HG03442 (cell line): ENCODE results near the gene ZC3H13.
"Not testable (repeated sequence)": the region's sequence is repeated elsewhere in the genome, so short reads cannot be mapped to it uniquely, and the experiment has no call there.

Experiments used
- ATAC-seq: cut with Tn5 transposase; IDR thresholded peaks from one replicate; pipeline ENCODE4 v1.9.1; 2021; ENCODE audit warnings: mild to moderate bottlenecking, moderate library complexity; ENCODE audit not compliant: unreplicated experiment

Gene ZC3H13

DNA sequence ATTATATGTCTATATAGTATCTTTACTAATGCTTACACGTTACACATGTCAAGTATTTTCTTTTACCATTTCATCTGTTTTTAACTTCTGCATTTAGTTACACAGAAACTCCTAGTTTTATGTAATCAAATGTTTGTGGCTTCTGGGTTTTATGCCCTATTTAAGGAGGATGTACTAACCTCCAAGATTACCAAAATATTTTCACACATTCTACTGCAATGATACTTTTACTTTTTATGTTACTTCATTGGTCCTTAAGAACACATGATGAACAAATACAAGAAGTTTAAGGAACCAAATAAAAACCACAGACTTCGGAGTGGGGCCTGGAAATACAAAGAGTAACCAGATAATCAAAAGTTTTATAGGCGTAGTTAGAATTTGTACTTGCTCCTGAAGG, 37.2 kb downstream of the ZC3H13 start:
- ATAC-seq = no peak

DNA sequence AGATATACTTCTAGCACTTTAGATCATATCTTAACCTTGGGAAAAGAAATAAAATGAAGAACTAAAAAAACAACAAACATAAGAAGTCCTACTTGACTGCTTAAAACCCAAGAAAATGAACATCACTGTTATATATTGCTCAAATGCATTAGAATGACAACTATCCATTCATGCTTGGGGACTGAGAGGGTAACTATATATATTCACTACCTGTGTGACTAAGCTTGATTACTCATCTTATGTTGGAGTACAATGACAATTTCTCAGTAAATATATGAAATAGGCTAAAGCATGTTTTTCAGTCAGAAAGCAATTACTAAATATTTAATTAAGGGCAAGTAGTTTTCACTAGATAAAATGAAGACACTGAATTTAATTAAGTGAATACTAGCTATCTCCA, 40.1 kb downstream of the ZC3H13 start:
- no peak for ATAC-seq

DNA sequence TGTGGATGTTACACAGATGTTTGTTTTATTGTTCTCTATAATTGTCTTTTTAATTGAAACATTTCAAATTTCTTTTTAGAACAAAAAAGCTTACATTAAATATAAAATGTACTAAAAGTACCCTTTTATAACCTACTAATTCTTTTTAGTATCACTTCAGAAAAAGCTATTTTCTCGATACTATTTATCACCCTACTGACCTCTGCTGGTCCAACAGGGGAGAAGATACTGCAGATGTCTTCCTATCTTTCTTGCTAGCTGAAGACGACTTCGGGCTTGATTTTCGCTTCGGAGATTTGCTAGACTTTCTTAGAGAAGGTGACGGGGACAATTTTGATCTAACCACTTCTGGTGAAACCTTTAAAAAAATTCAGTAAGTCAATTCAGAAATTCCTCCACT, 42.4 kb downstream of the ZC3H13 start:
- ATAC-seq = no peak

DNA sequence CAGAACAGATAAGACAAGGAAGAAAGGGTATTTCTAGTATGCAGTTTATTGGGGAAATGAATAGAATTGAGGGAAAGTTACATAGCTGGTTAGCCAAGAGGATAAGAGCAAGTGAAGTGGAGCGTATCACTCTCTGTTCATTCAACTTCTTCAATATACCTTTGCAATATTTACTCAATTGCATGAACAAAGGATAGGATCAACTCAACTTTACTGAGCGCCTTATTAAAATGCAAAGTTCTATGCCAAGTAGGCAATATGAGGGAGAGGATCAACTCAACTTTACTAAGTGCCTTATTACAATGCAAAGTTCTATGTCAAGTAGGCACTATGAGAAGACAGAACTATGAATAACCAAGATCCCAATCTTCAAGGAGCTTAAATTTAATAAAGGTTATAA, 43.9 kb downstream of the ZC3H13 start:
- ATAC-seq = no peak

DNA sequence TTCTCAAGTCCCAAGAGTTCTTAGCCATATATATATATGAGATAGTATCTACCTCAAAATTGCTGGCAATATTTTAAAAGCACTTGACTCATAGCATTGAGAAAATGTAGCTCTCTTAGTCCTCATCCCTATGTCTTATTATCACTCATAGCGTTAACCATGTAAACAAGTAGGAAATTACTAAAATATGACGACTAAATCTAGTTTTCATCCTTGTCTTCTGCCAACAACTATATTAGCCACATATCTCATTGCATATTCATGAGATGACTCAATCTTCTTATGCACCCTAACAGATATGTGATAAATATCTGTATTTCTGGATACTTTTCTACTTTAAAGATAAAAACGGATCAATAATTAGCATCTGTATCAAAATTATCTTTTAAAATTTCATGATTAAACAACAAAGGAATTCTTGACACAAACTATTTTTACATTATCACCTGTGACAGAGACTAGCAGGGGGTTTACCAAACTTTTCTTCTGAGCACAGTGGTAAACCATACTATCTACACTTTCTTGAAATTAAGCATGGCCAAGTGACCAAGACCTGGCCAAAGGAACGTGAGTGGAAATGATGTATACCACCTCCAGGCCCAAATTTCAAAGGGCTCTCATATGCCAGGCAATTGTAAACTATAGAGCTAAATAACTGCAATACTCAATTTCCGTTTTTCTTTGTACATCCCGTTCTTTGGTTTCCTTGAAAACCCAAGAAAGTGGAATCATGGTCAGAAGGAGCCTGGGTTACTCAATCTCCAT, 45.7 kb downstream of the ZC3H13 start:
- ATAC-seq = no peak

DNA sequence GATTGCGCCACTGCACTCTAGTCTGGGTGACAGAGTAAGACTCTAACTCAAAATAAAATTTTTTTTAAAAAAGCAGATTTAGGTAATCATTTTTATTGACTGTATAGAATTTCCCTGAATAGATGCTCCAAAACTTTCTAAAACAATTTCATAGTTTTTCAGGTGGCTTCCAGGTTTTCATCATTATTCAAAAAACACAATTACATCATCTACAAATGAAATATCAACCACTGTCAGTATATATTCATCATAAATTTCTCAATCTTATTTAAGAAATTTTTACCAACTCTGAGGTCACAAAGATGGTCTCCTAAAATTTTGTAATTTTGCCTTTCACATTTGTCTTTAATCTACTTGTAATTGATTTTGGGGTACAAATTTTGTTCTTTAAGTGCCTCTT, 48.1 kb downstream of the ZC3H13 start:
- no peak for ATAC-seq

DNA sequence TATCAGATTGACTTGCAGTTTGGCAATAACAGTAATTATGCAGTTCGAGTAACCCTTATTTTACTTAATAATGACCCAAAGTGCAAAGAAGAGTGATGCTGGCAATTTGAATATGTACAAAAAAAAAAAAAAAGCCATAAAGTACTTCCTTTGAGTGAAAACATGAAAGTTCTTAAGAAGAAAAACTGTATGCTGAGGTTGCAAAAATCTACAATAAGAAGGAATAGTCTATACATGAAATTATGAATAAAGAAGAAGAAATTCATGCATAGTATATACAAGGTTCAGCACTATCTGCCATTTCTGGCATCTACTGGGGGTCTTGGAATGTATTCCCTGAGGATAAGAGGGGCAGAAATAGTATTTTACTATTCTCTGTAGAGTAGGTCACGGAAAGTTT, 55.9 kb downstream of the ZC3H13 start:
- ATAC-seq = no peak

DNA sequence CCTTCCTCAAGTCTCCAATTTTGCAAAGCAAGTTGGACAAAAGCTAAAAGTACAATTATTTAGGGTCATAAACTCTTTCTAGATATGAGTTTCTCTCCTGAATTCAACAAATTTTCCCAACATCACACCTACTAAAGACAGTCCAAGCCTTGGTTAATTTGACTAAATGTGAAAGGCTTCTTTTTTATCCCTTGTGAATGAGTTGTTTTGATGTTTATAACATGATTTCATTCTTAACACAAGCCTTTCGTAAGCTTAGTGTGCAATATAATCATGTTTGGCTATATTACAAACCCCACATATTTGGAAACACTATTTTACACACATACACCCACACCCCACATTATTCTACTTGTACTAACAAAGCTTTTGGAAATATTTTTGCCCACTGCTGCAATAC, 57.3 kb downstream of the ZC3H13 start:
- no peak for ATAC-seq

DNA sequence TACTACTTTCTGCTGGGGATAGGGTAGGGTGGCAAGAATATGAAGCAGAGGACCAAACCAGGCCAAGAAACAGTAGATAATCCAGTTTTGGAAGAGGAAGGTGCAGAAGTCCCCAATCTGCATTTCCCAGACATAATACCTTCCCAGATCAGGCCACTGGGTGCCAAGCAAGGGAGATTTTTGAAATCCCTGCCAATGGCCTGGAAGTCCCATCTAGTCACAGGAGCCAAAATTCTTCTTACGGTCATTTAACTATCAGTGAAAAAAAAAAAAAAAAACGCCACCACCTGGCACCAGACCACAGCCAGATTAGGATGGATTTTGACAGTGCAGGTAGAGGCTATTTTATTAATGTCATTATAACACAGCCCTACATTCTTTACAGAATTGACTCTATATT, 57.8 kb downstream of the ZC3H13 start:
- no peak for ATAC-seq

DNA sequence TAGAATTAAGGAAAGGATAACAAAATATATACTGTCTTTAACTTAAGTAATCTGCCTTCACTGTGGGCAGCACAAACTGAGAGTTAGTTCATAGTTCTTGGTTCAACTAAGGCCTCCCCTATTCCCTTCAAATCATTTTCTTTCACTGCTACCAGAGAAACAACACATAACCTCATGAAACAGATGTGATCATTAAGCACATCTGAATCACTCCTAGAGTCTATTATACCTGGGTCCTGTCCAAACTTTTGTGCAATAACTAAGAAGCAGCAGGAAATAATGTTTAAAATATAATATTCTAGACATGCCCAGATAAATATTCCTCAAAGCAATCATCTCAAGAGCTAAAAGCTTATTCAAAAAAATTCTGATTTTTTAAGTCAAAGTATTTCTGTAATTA, 62.9 kb downstream of the ZC3H13 start:
- no peak for ATAC-seq

DNA sequence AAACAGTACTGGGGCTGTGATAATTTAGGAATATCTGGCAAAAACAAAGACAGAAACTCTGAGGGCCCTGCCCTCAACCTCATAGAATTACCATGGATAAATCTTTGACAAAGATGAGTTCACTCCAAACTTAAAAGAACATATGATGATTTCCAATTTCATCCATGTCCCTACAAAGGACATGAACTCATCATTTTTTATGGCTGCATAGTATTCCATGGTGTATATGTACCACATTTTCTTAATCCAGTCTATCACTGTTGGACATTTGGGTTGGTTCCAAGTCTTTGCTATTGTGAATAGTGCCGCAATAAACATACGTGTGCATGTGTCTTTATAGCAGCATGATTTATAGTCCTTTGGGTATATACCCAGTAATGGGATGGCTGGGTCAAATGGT, 71.4 kb downstream of the ZC3H13 start:
- not testable (repeated sequence) for ATAC-seq

DNA sequence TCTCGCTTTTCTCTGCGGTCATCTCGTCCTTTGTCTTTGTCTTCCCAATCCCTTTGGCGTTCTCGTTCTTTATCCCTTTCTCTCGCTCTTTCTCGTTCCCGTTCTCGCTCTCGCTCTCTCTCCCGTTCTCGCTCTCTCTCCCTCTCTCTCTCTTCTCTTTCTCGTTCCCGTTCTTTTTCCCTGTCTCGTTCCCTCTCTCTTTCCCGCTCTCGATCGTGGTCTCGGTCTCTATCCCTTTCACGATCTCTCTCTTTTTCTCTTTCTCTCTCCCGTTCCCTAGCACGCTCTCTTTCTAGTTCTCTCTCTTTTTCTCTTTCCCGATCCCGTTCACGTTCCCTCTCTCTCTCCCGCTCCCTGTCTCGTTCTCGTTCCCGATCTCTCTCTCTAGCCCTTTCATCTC, 77.2 kb downstream of the ZC3H13 start:
- no peak for ATAC-seq

DNA sequence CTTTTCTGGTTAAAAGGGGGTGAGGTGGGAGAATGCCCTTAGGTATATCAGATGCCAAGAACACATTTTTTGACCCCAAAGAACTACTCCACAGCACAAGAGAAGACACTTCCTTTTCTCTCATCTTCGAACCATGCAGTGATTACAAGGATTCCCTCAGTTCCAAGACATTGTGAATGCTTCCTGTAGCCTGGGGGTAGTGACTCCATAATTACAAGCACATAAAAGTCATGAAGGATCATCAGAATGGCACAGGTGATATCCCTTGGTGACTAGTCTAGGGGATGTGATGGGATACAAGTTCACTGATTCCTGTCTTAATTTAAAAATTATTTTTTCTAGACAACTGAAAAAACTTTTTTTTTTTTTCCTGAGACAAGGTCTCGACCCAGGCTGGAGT, 78.0 kb downstream of the ZC3H13 start:
- no peak for ATAC-seq

DNA sequence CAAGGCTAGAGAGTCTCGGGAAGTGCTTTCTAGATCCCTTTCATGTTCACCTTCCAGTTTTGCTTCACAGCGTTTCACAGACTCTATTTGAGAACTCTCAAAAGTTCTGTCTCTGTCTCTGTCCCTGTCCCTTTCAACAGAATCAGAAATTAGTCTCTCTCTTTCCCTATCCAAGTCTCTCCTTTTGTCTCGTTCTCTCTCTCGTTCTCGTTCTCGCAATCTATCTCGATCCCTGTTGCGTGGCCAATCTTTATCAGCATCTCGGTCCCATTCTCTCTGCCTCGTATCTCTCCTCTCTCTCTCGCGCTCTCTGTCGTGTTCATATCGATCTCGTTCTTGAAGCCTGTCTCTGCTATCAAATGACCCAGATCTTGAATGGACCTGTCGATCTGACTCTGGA, 85.0 kb downstream of the ZC3H13 start:
- no peak for ATAC-seq

DNA sequence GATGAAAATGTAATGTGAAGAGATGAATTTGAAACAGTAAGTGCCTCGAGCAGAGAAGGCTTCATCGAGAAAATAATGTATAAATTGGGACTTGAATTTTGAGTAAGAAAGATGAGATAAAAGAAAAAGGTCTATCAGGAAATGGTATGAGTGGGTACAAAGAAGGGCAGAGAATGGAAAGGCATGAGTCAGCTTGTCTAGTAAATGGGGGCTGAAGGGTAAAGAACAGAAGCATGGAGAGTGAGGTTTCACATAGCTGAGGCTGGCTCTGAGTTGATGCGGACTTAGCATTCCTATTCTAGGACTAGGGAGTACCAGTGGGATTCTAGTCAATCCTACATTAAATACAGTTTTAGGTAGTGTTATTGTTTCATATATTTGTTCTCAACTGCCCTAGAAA, 85.8 kb downstream of the ZC3H13 start:
- no peak for ATAC-seq

DNA sequence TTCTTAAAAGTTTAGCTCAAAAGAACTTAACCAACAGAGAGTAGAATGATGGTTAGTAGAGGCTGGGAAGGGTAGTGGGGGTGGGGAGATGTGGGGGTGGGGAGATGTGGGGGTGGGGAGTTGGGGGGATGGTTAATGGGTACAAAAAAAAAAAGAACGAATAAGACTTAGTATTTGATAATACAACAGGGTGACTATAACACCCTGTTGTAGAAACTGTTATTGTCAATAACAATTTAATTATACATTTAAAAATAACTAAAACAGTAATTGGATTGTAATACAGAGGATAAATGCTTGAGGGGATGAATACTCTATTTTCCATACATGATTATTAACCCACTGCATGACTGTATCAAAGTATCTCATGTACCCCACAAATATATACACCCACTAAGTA, 91.1 kb downstream of the ZC3H13 start:
- ATAC-seq = no peak

DNA sequence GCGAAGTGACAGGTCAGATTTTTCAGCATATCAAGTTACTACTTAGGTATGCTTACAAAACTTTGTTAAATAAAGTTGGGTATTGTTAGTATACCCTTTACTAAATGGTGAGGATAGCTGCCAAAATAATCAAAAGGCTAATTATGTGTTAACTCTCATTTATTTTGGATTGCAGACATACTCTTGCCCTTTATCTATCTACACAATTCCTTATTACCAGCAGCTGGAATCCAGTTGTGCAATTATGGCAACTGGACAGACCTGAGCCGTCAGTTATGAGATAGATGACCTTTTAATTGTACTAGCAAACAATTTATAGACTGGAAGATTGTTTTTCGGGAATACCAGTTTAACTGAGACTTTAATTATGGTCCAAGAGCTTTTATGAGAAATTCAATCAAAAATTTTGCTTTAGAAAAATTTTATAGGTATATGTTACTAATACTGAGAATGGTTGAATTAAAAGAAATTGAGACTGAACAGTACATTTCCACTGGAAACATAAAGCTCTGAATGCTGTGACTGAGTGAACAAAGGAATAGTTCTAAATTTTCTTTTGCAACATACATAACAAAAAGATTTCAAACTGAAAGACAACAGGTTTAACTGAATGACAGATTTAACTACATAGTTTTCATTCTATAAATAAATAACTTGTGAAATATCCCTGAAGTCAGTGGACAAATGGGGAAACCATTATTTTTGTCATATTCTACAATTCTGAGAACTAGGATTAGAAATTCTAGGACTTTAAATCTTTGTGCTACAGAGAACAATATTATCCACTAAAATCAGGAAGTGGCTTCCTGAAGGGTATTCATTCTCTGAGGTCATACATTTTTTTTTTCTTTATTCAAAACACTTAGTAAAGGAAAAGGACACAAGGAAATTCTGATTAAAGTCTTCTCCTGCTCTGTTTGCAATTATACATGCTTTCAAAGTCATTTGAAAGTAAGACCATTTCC, 97.4 kb downstream of the ZC3H13 start:
- no peak for ATAC-seq

DNA sequence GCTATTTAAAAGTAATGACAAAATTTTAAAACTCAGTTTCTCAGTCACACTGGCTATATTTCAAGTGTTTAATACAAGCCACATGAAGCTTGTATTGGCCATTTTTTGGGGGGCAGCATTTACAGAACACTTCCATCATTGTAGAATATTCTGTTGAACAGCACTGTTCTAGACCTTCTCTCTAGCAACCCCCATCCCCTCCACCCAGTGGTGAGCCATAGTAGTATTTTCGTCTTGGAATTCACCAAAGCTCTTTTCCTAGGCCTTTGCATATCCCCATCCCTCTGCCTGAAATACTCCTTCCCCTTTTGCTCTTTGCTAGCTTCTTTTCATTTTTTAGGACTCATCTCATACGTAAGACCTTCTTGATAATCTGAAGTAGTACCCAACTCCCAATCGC, 99.5 kb downstream of the ZC3H13 start:
- no peak for ATAC-seq

DNA sequence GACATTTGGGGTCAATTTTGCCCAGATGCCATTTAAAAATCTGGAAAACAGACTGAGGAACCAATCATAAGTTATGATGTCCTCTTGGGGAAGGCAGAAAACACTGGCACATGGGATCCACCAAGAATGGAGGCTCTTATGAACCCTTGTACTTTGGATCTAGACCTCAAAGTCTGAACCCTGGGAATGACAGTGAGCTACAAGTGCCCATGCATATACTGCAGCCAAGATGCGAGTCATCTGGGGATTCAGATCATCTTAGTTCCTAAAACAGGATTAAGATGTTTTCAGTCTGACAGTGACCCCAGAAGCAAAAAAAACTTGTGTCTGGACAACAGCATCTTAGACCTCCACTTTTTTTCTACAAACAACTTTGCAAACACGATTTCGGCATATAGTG, 100.8 kb downstream of the ZC3H13 start:
- ATAC-seq = no peak

DNA sequence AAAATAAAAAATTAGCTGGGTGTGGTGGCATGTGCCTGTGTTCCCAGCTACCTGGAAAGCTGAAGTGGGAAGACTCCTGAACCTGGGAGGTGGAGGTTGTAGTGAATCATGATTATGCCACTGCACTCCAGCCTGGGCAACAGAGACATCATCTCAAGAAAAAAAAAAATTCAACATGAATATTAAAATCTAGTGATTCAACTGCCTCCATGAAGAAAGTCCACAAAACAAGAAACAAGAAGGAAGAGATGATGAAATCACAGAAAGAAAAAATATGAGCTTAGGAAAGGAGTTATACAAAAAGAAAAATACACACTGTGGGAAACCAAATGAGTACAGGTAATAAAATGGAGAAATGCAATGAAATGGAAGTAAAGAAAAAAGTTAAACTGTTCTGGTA, 101.4 kb downstream of the ZC3H13 start:
- no peak for ATAC-seq

DNA sequence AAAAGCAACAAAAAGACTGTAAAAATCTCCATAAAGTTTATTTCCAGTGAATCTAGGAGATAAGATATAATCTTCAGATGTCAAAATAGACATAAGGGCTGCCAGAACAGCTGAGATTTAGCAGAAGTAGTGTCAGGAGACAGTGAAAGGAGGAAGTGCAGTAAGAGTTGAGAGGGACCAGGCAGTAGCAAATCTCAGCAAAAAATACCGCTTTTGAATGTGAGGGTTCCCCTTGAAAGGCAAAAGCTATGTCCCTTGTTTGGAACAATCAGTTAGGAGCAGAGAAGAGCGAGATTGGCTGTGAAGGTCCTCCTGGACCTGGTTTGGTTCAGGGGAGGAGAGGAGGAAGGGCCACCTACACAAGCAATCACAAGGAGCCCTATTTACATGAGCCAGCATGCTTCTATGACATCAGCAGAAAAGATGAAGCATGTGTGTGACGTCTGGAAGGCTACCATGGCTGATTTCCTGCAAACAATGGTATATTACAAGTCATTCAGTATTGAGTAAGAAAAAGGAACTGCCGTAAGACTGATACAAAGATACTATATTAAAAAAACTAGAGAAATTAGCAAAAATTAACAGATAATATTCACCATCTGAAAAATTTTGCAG, 102.1 kb downstream of the ZC3H13 start:
- no peak for ATAC-seq

DNA sequence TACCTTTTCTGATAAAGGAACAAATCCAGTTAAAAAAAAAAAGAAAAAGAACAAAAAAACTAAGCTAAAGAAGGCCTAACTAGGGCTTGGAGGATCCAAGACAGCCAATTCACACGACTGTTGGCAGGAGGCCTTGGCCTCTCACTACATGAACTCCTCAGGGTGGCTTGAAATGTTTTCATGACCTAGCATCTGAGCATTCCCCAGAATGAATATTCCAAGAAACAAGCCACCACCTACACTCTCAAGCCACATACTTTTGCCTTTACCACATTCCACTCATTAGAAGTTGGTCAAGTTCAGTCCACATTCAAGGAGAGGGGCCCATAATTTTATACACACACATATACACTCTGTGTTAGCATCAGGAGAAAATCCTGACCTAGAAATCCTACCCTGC, 103.4 kb downstream of the ZC3H13 start:
- ATAC-seq = no peak
